HG03342 (cell line): ENCODE data around the gene CEACAM6.

ENCODE experiments used
- ATAC-seq: cut with Tn5 transposase; IDR thresholded peaks from one replicate; pipeline ENCODE4 v1.9.1; 2021; ENCODE audit warnings: mild to moderate bottlenecking, moderate library complexity; ENCODE audit not compliant: unreplicated experiment

The CEACAM6 gene

GRCh38 chr19:41795031-41795461 is 39.7 kb downstream of the CEACAM6 start:
- no peak for ATAC-seq

DNA sequence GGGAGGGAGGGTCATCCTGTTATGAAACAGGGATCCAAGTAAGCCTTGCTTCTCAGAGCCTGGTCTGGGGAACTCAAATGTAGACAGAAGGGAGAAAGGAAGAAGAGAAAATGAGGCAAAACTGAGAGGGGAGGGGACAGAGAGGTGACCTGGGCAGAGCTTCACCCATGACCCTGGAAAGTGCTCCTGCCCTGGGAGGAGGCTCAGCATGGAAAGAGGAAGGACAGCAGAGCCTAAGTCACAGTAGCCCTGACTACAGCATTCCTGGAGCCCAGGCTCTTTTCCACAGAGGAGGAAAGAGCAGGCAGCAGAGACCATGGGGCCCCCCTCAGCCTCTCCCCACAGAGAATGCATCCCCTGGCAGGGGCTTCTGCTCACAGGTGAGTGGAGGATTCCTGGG is 41.0 kb downstream of the CEACAM6 start, which contains the start of gene CEACAM3:
Gene CEACAM3 (plus strand): TSS at position 226 of the 400 bp plus-strand sequence. CDS start 91 bp downstream, at position 317.
- no peak for ATAC-seq

GRCh38 chr19:41796901-41797300 is 41.6 kb downstream of the CEACAM6 start:
- ATAC-seq = no peak

DNA sequence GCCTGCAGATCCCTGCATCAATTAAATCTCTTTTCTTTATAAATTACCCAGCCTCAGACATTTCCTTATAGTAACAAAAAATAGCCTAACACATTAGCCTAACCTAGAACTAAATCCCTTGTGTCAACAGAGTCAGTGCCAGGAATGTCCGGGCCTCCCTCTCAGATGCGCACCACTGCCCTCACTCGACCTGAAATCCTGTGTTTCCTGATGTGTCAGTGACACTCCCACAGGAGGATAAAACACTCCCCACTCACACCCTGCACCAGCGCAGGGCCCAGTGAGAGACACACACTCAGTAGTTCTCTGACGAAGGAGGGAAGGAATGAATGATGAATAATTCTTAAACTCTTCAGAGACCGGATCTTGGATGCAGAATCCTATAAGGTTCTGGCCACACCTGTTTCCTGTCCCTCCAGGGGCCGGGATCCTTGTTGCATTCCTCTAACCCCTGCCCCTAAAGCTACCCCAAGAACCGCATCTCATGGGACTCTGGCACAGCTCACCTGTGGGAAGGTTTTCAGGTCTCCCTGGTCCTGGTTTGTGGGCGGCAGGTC is 44.2 kb downstream of the CEACAM6 start:
- ATAC-seq = no peak

- no peak for ATAC-seq
Observed at GRCh38 chr19:41801031-41801430, 45.7 kb downstream of the CEACAM6 start.

DNA sequence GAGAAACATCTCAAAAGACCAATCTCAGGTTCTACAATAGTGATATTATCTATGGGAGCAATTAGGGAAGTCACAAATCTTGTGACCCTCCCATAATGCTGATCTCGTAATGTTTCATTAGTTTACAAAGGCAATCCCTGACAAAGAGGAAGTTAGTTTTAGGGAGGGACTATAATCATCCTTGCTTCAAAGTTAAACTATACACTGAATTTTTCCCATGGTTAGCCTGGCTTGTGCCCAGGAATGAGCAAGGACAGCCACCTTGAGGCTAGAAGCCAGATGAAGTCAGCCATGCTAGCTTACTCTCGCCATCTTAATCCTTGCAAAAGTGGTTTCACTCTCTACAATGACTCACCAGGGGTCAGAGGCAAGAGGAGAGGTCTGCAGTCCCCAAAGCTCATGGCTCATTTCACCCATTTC is 46.5 kb downstream of the CEACAM6 start:
- ATAC-seq = no peak

GRCh38 chr19:41802770-41803169 is 47.4 kb downstream of the CEACAM6 start:
- no peak for ATAC-seq

DNA sequence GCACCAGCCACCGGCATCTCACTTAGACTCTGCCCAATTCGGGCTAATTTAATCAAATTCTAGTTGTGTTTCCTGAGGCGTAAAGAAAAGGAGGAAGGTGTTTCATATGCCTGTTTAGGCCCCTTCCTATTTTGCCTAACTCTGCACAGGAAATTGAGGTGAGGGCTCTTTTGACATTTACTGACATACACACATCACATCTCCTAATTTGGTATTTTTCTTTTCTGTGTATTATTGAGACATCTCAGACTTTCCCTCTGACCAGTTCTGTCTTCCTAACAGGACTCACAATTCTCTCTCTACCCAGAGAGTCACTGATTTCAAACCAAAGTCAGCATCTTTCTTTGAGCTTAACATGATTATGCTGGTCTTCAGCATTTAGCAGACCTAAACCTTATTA is 49.0 kb downstream of the CEACAM6 start:
- no peak for ATAC-seq

DNA sequence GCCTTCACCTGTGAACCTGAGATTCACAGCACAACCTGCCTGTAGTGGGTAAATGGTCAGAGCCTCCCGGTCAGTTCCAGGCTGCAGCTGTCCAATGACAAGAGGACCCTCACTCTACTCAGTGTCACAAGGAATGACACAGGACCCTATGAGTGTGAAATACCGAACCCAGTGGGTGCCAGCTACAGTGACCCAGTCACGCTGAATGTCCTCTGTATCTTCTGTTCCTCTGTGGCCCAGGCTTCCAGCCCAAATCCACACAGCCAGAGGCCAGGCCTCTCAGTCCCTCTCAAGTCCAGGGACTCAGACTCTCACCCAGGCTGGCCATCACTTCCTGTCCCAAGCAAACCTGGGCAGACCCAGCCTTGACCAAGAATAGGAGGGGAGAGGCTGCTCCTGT is 51.8 kb downstream of the CEACAM6 start:
- ATAC-seq = no peak

GRCh38 chr19:41808663-41809566 is 53.6 kb downstream of the CEACAM6 start:
- no peak for ATAC-seq

DNA sequence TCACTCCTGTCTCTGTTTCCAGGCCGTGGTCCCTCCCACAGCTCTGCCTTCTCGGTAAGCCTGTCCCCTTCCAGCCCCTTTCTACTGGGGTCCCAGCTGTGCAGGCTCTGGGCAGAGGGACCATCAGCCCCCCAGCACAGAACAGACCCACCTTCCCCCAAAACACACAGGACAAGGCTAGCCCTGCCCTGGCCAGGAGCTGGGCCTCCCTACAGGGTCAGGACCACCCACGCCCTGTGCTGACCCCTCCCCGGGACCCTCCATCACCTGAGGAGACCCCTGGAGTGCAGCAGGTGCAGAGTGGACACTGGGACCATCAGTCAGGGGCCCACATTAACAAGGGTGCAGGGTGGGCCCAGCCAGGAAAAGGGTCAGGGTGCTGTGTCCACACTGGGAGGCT is 55.0 kb downstream of the CEACAM6 start:
- no peak for ATAC-seq

GRCh38 chr19:41811036-41811435 is 55.7 kb downstream of the CEACAM6 start:
- no peak for ATAC-seq

DNA sequence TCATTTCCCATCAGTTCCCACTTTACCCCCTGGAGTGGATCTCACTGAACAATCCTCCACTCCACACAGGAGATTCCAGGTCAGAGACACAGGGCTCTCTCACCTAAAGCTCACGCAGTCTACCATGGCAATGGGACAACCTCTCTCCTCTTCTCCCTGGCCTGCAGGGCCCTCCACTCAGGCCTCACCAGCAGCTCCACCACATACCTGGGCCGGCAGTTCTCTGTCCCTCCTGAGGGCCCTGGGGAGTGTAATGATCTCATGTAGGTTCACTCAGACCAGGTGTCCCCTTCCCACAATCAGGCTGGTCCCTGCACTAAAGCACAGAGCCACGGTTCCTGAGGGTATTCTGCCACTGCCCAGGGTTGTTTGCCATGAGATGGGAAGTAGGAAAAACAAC is 56.7 kb downstream of the CEACAM6 start:
- ATAC-seq = no peak

DNA sequence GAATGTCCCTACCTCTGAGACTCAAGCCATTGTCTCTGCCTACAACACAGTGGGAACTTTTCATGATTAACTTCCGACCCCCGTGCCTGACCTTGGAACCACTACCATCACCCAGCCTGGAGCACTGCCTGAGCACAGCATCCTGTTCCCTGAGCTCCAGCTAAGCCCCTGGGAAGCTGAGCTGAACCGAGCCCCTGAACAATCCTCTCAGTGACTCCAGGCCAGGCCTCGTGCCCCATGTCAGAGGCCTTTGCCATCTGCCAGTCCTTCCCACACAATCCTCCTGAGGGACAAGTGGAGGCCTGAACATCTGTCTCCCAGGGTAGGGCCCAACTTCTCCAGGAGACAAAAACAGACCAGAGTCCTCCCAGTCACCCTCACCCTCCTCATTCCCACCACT is 58.6 kb downstream of the CEACAM6 start:
- no peak for ATAC-seq

DNA sequence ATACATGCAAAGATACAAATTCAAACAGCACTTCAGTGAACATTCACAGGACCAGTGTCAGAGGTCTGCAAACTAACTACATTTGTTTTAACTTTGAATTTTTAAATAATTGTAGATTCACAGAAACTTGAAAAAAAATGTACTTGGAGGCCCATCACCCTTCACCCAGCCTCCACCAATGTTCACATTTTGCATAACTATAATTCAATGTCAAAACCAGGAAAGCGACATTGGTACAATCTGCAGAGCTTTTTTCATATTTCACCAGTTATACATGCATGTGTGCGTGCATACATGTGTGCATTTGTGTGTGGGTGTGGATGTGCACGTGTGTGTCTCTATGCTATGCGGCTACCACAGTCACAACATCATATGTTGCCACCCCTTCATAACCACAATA is 60.0 kb downstream of the CEACAM6 start:
- ATAC-seq = no peak

- ATAC-seq = no peak
Observed at GRCh38 chr19:41816761-41817160, 61.4 kb downstream of the CEACAM6 start.

- ATAC-seq = no peak
Observed at GRCh38 chr19:41821003-41821735, 65.8 kb downstream of the CEACAM6 start.
